Loucy (cell line): ENCODE results near the gene MITD1.

Experiments
- H2AFZ ChIP-seq: fragments of 200-600 bp; sonication (generic); 2 replicates; pipeline ENCODE4 v1.6.0; 2016; ENCODE audit warnings: antibody characterized with exemption, mild to moderate bottlenecking, low read length, moderate library complexity
- H3F3A ChIP-seq: fragments of 200-600 bp; 2 replicates; pipeline ENCODE4 v1.6.0; 2016; ENCODE audit warnings: antibody characterized with exemption, low read depth, mild to moderate bottlenecking
- H3K27me3 ChIP-seq: fragments of 200-600 bp; sonication (generic); 2 replicates; pipeline ENCODE4 v1.6.1; 2014; ENCODE audit warnings: low read length, mild to moderate bottlenecking; ENCODE audit not compliant: insufficient read depth, poor library complexity, severe bottlenecking
- H3K36me3 ChIP-seq: fragments of 200-600 bp; sonication (generic); 2 replicates; pipeline ENCODE4 v1.6.1; 2016; ENCODE audit warnings: low read length; ENCODE audit not compliant: insufficient read depth
- H3K4me1 ChIP-seq: fragments of 200-600 bp; sonication (generic); 2 replicates; pipeline ENCODE4 v1.5.1; 2014; ENCODE audit warnings: low read length, mild to moderate bottlenecking; ENCODE audit not compliant: insufficient read depth, poor library complexity, severe bottlenecking
- H3K4me2 ChIP-seq: fragments of 200-600 bp; sonication (generic); 2 replicates; pipeline ENCODE4 v1.6.0; 2014; ENCODE audit warnings: antibody characterized with exemption, low read length, low read depth, mild to moderate bottlenecking; ENCODE audit not compliant: poor library complexity, severe bottlenecking
- H3K4me3 ChIP-seq: fragments of 200-600 bp; sonication (generic); 2 replicates; pipeline ENCODE4 v1.5.1; 2014; ENCODE audit warnings: low read length, mild to moderate bottlenecking, mixed read lengths; ENCODE audit not compliant: poor library complexity, severe bottlenecking
- H3K79me2 ChIP-seq: fragments of 200-600 bp; sonication (generic); 2 replicates; pipeline ENCODE4 v1.6.1; 2014; ENCODE audit warnings: low read length; ENCODE audit not compliant: insufficient read depth
- H3K9ac ChIP-seq: fragments of 200-600 bp; sonication (generic); 2 replicates; pipeline ENCODE4 v1.6.0; 2014; ENCODE audit warnings: mild to moderate bottlenecking, low read depth, low read length, moderate library complexity; ENCODE audit not compliant: poor library complexity, severe bottlenecking
- H3K9me2 ChIP-seq: fragments of 200-600 bp; sonication (generic); replicated peaks from 2 replicates; pipeline ENCODE4 v1.6.1; 2016; ENCODE audit warnings: low read depth, low read length, mixed read lengths
- H3K9me3 ChIP-seq: fragments of 200-600 bp; sonication (generic); 2 replicates; pipeline ENCODE4 v1.6.1; 2014; ENCODE audit warnings: mild to moderate bottlenecking, antibody characterized with exemption, low read length, low read depth; ENCODE audit not compliant: insufficient read depth
- H4K20me1 ChIP-seq: fragments of 200-600 bp; sonication (generic); 2 replicates; pipeline ENCODE4 v1.6.0; 2014; ENCODE audit warnings: antibody characterized with exemption, low read length, mild to moderate bottlenecking; ENCODE audit not compliant: insufficient read depth, poor library complexity, severe bottlenecking
- CTCF ChIP-seq: fragments of 200-600 bp; sonication (generic); conservative IDR thresholded peaks from 2 replicates; pipeline ENCODE4 v1.5.1; 2014; ENCODE audit warnings: mild to moderate bottlenecking, antibody characterized with exemption, low read length
- EZH2phosphoT487 ChIP-seq: fragments of 200-600 bp; IDR thresholded peaks from 2 replicates; pipeline ENCODE4 v1.6.1; 2018; ENCODE audit warnings: antibody characterized with exemption, mild to moderate bottlenecking, moderate library complexity, borderline replicate concordance

MITD1 gene

GRCh38 chr2:99181624-99182000 lies 754 bp upstream of the MITD1 start:
- Histone ChIP-seq H2AFZ (peak overlapping the region; percentile 95), H3K9me2 (no peaks in the 10 kb centered on the region), H3K9ac (peak overlapping the region; percentile 88), H3K9me3 (no peaks in the 10 kb centered on the region), H3K4me1 (peaks cover 35% of the 10 kb centered on the region), H3F3A (no peaks in the 10 kb centered on the region), H3K36me3 (no peaks in the 10 kb centered on the region), H3K4me2 (peak overlapping the region; percentile 100), H4K20me1 (peaks cover 14% of the 10 kb centered on the region), H3K79me2 (peaks cover 67% of the 10 kb centered on the region), H3K27me3 (no peaks in the 10 kb centered on the region), H3K4me3 (peak overlapping the region; percentile 94)
- no peak for TF ChIP-seq CTCF
- TF ChIP-seq EZH2phosphoT487 = no peak

- Histone ChIP-seq H3K4me1 (peaks cover 5% of the 10 kb centered on the region), H3K4me3 (no peak overlapping the region), H3F3A (no peaks in the 10 kb centered on the region), H3K27me3 (no peaks in the 10 kb centered on the region), H3K79me2 (no peaks in the 10 kb centered on the region), H3K36me3 (peaks cover 9% of the 10 kb centered on the region; the same call in 1 of the 2 replicates), H4K20me1 (no peaks in the 10 kb centered on the region), H2AFZ (no peak overlapping the region), H3K4me2 (no peak overlapping the region), H3K9ac (no peak overlapping the region), H3K9me3 (no peaks in the 10 kb centered on the region), H3K9me2 (no peaks in the 10 kb centered on the region)
- no peak for TF ChIP-seq CTCF
- TF ChIP-seq EZH2phosphoT487 = no peak
Measured at GRCh38 chr2:99171377-99172140, 9.3 kb downstream of the MITD1 start.

- TF ChIP-seq CTCF (no peak), EZH2phosphoT487 (no peak)
- Histone ChIP-seq H3K36me3 (peaks cover 9% of the 10 kb centered on the region; the same call in 1 of the 2 replicates), H3K4me2 (no peak overlapping the region), H3K27me3 (no peaks in the 10 kb centered on the region), H2AFZ (no peak overlapping the region), H4K20me1 (no peaks in the 10 kb centered on the region), H3K79me2 (no peaks in the 10 kb centered on the region), H3F3A (no peaks in the 10 kb centered on the region), H3K4me3 (no peak overlapping the region), H3K9me3 (no peaks in the 10 kb centered on the region), H3K4me1 (peaks cover 5% of the 10 kb centered on the region), H3K9me2 (no peaks in the 10 kb centered on the region), H3K9ac (no peak overlapping the region)
Measured at GRCh38 chr2:99169534-99169933, 11.3 kb downstream of the MITD1 start.
